K562 (cell line): Measurements from ENCODE around the gene UBE2O. TPM values are rescaled to one million over a fixed set of nuclear protein-coding genes. Genes with fewer than 3 reads are reported as not detected.

Experiments
- BACH1 ChIP-seq: fragments of 200-800 bp; sonication (Bioruptor generic); IDR thresholded peaks from 2 replicates; pipeline ENCODE4 v1.6.1; 2016; ENCODE audit warnings: missing genetic modification characterization, missing compliant biosample characterization
- FIP1L1 ChIP-seq: fragments of 200-400 bp; formaldehyde crosslinking; IDR thresholded peaks from 2 replicates; pipeline ENCODE4 v1.6.1; 2018; ENCODE audit warnings: mild to moderate bottlenecking, low read depth, low read length; ENCODE audit not compliant: poor library complexity, severe bottlenecking
- HOXB6 ChIP-seq: fragments of 250-450 bp; sonication (Bioruptor Pico); IDR thresholded peaks from 2 replicates; pipeline ENCODE4 v1.5.1; 2022; ENCODE audit warnings: mild to moderate bottlenecking, borderline replicate concordance
- MGA ChIP-seq: fragments of 450-650 bp; IDR thresholded peaks from 2 replicates; pipeline ENCODE4 v1.6.1; 2016; ENCODE audit warnings: mild to moderate bottlenecking, moderate library complexity
- MLLT1 ChIP-seq, 2 experiments: fragments of 450-650 bp; IDR thresholded peaks; 2 replicates each; pipeline ENCODE4 v1.6.1; 2016
- NFYB ChIP-seq: IDR thresholded peaks from 2 replicates; pipeline ENCODE4 v1.6.1; 2011; ENCODE audit warnings: mild to moderate bottlenecking, moderate library complexity; ENCODE audit not compliant: insufficient read length; ENCODE audit errors: extremely low read depth
- PRMT5 ChIP-seq: sonication (generic); formaldehyde crosslinking; IDR thresholded peaks from 2 replicates; pipeline ENCODE4 v1.5.0; 2020; ENCODE audit warnings: missing genetic modification reagents
- SMAD4 ChIP-seq: fragments of 250-450 bp; sonication (Bioruptor Pico); conservative IDR thresholded peaks from 2 replicates; pipeline ENCODE4 v1.8.0; 2021; ENCODE audit warnings: inconsistent platforms, mild to moderate bottlenecking, moderate library complexity
- SMARCA5 ChIP-seq: fragments of 450-650 bp; IDR thresholded peaks from 2 replicates; pipeline ENCODE4 v1.6.1; 2016
- SMARCE1 ChIP-seq: fragments of 450-650 bp; IDR thresholded peaks from 2 replicates; pipeline ENCODE4 v1.7.1; 2016; ENCODE audit warnings: mild to moderate bottlenecking
- TCF3 ChIP-seq: sonication (generic); formaldehyde crosslinking; IDR thresholded peaks from 2 replicates; pipeline ENCODE4 v1.4.0; 2020; ENCODE audit warnings: mild to moderate bottlenecking, missing genetic modification reagents
- TRIM25 ChIP-seq: fragments of 450-650 bp; IDR thresholded peaks from 2 replicates; pipeline ENCODE4 v1.7.0; 2016; ENCODE audit warnings: borderline replicate concordance
- XRCC5 ChIP-seq: fragments of 200-400 bp; formaldehyde crosslinking; IDR thresholded peaks from 2 replicates; pipeline ENCODE4 v1.6.1; 2017; ENCODE audit warnings: low read depth, mild to moderate bottlenecking, low read length
- ZNF274 ChIP-seq: IDR thresholded peaks from 2 replicates; pipeline ENCODE4 v1.6.1; 2011; ENCODE audit warnings: low read depth, mild to moderate bottlenecking, low read length, moderate library complexity, borderline replicate concordance
- polyA plus RNA-seq, 8 experiments: library from polyadenylated mRNA; depleted of rRNA in 4 of 8; stranded (reverse) in 5 of 8; unstranded in 3 of 8; fragments of >200 nt; fragmentation: Nextera tagmentation in 2 of 8; fragmentation: Illumina TruSeq in 1 of 8; extraction: Ambion mirVana in 2 of 8; extraction: Trizol in 1 of 8; gene quantifications; 2 replicates each; pipeline versions ENCODE4 v1.2.1 to v1.2.3, GENCODE V29; 2011 to 2014; ENCODE audit warnings: inconsistent platforms in 1 of 8, missing spikeins in 1 of 8
- total RNA-seq, 7 experiments: library from RNA; depleted of rRNA in 6 of 7; stranded (reverse); fragments of >200 nt in 6 of 7; fragmentation: Illumina TruSeq in 2 of 7; extraction: Trizol in 2 of 7; gene quantifications; 2 replicates each; pipeline versions ENCODE4 v1.2.1 to v1.2.3, GENCODE V29; 2011 to 2021; ENCODE audit warnings: low replicate concordance in 1 of 7

The UBE2O gene
- total and polyA plus RNA-seq, 9 of the 15 experiments (the other 6 are each of a cell fraction or from before 2014, with no cell fraction given): 1.6 to 39.7 (median 13.3) TPM

GRCh38 chr17:76354747-76355310, 98.1 kb downstream of the UBE2O start (continued):
- no peak for TF ChIP-seq MGA
- peak; percentile 95 for TF ChIP-seq TCF3 (CRISPR knock-in tag)
- TF ChIP-seq TRIM25: no peak
- TF ChIP-seq PRMT5 (CRISPR knock-in tag): no peak
- TF ChIP-seq SMARCE1: peak; percentile 84
- peak; percentile 75 for TF ChIP-seq SMAD4
- no peak for TF ChIP-seq NFYB
- TF ChIP-seq SMARCA5: no peak
- TF ChIP-seq XRCC5: 0 out of 2 replicates have a peak, but pooled peaks have one; percentile 40
- no peak for TF ChIP-seq FIP1L1
- TF ChIP-seq HOXB6 (CRISPR knock-in tag): no peak
- TF ChIP-seq ZNF274: no peak
- 0 out of 4 replicates have a peak, but pooled peaks of 1 of the 2 experiments have one; percentile 60 for TF ChIP-seq MLLT1 (IDR thresholded peaks at IDR 0.05)
- TF ChIP-seq BACH1: peak; percentile 81; the same call in 1 of the 2 replicates
